GM12878 (cell line): ENCODE data around the gene TPGS2. TPM values are rescaled to one million over a fixed set of nuclear protein-coding genes. Genes with fewer than 3 reads are reported as not detected.

Experiments
- ATF3 ChIP-seq: IDR thresholded peaks from 2 replicates; pipeline ENCODE4 v1.6.1; 2011; ENCODE audit warnings: low read depth, mild to moderate bottlenecking, low read length, moderate library complexity, borderline replicate concordance; ENCODE audit errors: extremely low read depth
- JUNB ChIP-seq: IDR thresholded peaks from 2 replicates; pipeline ENCODE4 v1.6.1; 2016; ENCODE audit warnings: antibody characterized with exemption, mild to moderate bottlenecking
- PAX5 ChIP-seq: IDR thresholded peaks from 2 replicates; pipeline ENCODE4 v1.6.1; 2011; ENCODE audit warnings: low read depth, low read length, borderline replicate concordance
- SMC3 ChIP-seq: IDR thresholded peaks from 2 replicates; pipeline ENCODE4 v1.6.1; 2011; ENCODE audit warnings: low read length, improper control_type of control experiment, borderline replicate concordance
- WRNIP1 ChIP-seq: IDR thresholded peaks from 2 replicates; pipeline ENCODE4 v1.6.1; 2011; ENCODE audit warnings: low read depth, low read length, improper control_type of control experiment, borderline replicate concordance
- ZBED1 ChIP-seq: IDR thresholded peaks from 2 replicates; pipeline ENCODE4 v1.6.1; 2016; ENCODE audit warnings: borderline replicate concordance
- ZNF24 ChIP-seq: fragments of 450-650 bp; IDR thresholded peaks from 2 replicates; pipeline ENCODE4 v1.6.1; 2017; ENCODE audit warnings: antibody characterized with exemption, mild to moderate bottlenecking
- ZNF592 ChIP-seq: fragments of 450-650 bp; IDR thresholded peaks from 2 replicates; pipeline ENCODE4 v1.6.1; 2017; ENCODE audit warnings: mild to moderate bottlenecking, moderate library complexity
- polyA plus RNA-seq, 11 experiments: library from polyadenylated mRNA; depleted of rRNA in 4 of 11; unstranded in 6 of 11; stranded (reverse) in 5 of 11; fragments of >200 nt; fragmentation: Nextera tagmentation in 4 of 11; fragmentation: Illumina TruSeq in 1 of 11; extraction: Ambion mirVana in 4 of 11; extraction: Trizol in 1 of 11; gene quantifications; 1 replicate in 1 of 11; 2 replicates in 10 of 11; pipeline versions ENCODE4 v1.2.1 to v1.2.3, GENCODE V29; 2011 to 2016; ENCODE audit warnings: inconsistent platforms in 2 of 11, missing spikeins in 2 of 11, low read depth in 1 of 11
- total RNA-seq, 4 experiments: library from RNA; depleted of rRNA in 3 of 4; stranded (reverse); fragments of >200 nt in 3 of 4; fragmentation: Illumina TruSeq in 1 of 4; extraction: Trizol in 1 of 4; gene quantifications; 2 replicates each; pipeline versions ENCODE4 v1.2.1 to v1.2.3, GENCODE V29; 2013 to 2021
- TF ChIP-seq, protein P1 (sequence below): IDR thresholded peaks from 2 replicates; pipeline ENCODE4 v1.6.1; 2012; ENCODE audit warnings: low read depth, low read length, improper control_type of control experiment
- TF ChIP-seq, protein P2 (sequence below): fragments of 450-650 bp; IDR thresholded peaks from 2 replicates; pipeline ENCODE4 v1.6.1; 2017; ENCODE audit warnings: borderline replicate concordance

TPGS2 gene
- total and polyA plus RNA-seq, 10 of the 15 experiments (the other 5 are each of a cell fraction or from before 2014, with no cell fraction given): 39.8 to 181 (median 88.9) TPM

DNA sequence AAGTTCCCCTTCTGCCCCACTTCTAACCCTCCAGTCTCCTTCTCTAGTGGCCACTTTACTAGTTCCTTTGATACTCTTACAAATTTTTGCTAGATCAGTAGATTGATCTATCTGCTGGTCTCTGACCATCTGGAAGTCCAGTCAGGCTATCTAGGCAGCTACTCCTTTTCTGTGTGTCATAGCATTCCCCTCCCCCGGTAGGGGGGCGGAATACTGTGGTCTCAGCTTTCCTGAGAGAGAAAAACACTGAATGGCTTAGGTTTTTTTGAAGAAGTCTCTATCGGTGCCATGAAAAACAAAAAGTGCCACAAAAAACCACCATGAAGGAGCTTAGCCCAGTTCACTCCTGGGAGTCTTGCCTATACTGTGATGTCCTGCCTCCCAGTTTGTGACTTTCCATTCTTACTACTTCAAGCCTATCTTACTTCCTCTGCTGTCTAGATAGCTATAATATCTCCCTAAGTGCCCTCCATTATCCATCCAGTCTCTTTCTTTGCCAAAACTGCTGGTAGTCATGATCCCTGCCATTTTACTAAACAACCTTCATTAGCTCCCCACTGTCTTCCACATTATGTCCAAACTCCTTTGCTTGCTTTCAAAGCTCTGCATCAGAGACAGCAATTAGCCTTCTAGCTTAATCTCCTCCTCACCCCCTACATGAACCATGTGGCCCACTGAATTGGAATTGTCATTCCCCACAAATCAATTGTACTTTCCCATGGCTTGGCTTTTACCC is 29.9 kb downstream of the TPGS2 start (continued):
- TF ChIP-seq ZNF592: no peak
- TF ChIP-seq, protein P1, sequence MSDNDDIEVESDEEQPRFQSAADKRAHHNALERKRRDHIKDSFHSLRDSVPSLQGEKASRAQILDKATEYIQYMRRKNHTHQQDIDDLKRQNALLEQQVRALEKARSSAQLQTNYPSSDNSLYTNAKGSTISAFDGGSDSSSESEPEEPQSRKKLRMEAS: no peak
- no peak for TF ChIP-seq SMC3
- no peak for TF ChIP-seq ZNF24
- no peak for TF ChIP-seq ZBED1
- TF ChIP-seq WRNIP1: no peak
- no peak for TF ChIP-seq ATF3
- TF ChIP-seq JUNB: no peak
- TF ChIP-seq PAX5: no peak
- TF ChIP-seq, protein P2, sequence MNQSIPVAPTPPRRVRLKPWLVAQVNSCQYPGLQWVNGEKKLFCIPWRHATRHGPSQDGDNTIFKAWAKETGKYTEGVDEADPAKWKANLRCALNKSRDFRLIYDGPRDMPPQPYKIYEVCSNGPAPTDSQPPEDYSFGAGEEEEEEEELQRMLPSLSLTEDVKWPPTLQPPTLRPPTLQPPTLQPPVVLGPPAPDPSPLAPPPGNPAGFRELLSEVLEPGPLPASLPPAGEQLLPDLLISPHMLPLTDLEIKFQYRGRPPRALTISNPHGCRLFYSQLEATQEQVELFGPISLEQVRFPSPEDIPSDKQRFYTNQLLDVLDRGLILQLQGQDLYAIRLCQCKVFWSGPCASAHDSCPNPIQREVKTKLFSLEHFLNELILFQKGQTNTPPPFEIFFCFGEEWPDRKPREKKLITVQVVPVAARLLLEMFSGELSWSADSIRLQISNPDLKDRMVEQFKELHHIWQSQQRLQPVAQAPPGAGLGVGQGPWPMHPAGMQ: no peak
- TF ChIP-seq, all 136 proteins: peak for 0
